Embryonic facial prominence (tissue), 1 donor: Measurements from ENCODE around the gene ZNF653.

Experiments used
- DNase-seq: peaks from one replicate; pipeline ENCODE4 v3.0.0-alpha.2; 2016; ENCODE audit errors: extremely low spot score

ZNF653 gene

DNA sequence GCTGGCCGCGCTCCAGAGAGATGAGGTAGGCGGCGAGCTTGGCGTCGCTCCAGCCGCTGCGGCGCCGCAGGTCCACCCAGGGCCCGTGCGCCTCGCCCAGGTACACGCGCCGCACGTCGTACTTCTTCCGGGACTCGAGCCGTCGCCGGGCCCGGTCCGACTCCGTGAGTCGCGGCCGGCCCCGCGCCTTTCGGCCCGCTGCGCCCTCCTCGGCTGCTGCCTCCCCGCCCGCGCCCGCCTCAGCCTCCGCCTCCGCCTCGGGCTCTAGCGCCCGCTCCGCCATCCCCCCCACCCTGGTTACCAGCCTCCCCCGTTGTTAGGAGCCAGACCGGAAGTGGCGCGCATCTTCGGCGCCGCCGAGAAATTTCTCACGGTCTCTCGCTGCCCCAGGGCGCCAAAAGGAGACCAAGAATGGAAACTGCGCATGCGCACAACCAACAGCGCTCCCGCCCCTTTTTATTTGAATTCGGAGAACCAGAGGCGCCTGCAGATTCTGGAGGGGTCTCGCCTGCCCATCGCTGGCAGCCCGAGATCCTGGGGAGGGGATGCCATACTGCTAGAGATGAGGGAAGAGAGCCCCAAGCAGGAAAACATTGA, at the start of gene ZNF653:
ZNF653 (minus strand) TSS at position 336 of the 597 bp plus-strand sequence; CDS start at position 283, 53 bp downstream.
- peak; percentile 93 for DNase-seq

- no peak for DNase-seq
Observed at GRCh38 chr19:11555246-11555645, 49.6 kb upstream of the ZNF653 start.

DNA sequence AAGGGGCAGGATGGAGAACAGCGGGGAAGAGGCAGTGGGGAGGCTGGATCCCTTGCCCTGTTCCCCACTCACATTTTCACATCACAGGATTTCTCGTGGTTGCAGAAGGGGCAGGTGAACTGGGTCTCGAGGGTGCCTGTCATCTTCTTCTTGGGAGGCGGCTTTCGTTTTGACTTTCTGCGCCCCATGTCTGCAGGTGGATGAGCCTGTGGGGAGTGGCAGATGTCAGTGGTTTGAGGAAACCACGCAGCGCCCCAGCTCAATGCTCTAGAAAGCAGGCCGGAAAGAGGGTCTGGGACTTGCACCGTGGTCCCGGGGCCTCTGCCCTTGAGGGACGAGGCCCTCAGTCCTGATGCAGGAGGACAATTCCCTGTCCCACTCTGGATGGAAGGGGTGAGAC, 48.5 kb upstream of the ZNF653 start:
- DNase-seq = no peak

- DNase-seq = no peak
Observed at GRCh38 chr19:11552666-11553372, 47.2 kb upstream of the ZNF653 start.

DNA sequence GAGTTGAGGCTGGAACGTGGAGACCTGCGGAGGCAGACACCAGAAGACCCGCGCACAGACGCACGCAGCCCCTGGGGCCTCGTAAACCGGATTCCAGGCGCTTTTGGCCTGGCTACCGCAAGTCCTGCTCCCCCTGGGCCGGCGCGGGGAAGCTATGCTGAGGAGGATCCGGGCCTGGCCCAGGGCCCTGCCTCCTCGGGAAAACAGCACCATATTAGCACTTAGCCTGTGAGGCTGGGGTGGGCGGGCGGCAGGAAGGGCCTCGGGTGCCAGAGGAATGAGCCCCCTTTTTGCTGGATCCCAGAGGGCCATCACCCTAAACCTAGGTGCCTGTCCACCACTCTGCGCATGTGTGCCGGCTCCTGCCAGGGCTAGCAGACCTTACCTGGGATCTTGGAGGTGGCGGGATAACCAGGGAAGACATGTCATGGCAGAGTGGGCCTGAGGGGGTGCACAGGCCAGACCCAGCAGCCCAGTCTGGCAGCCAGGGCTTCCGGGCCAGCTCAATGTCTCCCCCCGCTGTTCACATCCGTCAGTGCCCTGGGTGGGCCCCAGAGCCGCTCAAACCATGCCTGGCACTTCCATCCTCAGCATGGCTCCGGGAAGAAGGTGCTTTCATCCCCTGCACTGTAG, 46.1 kb upstream of the ZNF653 start:
- DNase-seq = no peak

DNA sequence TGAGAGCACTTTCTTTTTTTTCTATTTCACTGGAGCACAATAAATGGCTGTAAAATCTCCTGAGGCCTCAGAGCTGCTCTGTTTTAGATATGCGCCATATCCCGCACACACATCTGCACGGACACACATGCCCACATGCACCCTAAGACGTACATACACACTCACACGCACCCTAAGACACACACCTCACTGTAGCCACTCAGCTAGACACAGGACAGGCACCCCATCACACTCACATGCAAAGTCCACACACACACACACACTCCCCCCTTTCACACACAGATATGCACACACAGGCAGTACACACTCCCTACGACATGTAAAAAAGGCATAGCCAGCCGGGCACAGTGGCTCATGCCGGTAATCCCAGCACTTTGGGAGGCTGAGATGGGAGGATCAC, 44.6 kb upstream of the ZNF653 start:
- no peak for DNase-seq

DNA sequence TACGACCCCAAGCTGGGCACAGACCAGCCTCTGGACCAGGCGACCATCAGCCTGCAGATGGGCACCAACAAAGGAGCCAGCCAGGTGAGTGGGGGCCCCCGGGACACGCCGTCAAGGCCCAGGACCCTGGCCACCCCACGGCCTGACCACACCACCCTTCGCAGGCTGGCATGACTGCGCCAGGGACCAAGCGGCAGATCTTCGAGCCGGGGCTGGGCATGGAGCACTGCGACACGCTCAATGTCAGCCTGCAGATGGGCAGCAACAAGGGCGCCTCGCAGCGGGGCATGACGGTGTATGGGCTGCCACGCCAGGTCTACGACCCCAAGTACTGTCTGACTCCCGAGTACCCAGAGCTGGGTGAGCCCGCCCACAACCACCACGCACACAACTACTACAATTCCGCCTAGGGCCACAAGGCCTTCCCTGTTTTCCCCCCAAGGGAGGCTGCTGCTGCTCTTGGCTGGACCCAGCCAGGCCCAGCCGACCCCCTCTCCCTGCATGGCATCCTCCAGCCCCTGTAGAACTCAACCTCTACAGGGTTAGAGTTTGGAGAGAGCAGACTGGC, 43.8 kb upstream of the ZNF653 start:
- no peak for DNase-seq

- no peak for DNase-seq
Observed at GRCh38 chr19:11547929-11548700, 42.5 kb upstream of the ZNF653 start.

- no peak for DNase-seq
Observed at GRCh38 chr19:11541238-11541637, 35.6 kb upstream of the ZNF653 start.

DNA sequence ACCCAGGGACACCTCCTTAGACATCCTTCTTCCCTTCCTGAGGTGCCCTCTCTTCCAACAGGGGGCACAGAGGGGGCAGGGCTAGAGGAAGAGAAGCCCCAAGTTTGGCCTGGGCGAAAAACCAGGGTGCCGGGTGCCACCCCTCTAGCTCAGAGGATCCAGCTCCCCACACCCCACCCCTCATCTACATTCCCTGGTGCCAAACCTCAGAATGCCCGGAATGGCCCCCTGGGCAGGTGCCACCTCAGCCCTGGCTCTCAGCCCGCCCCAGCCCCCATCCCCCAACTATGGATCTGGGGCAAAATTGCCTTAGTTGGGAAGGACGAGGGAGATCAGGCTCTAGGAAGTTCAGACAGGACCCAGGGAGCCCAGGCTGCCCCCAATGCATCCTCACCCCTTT, 35.0 kb upstream of the ZNF653 start:
- DNase-seq = no peak

DNA sequence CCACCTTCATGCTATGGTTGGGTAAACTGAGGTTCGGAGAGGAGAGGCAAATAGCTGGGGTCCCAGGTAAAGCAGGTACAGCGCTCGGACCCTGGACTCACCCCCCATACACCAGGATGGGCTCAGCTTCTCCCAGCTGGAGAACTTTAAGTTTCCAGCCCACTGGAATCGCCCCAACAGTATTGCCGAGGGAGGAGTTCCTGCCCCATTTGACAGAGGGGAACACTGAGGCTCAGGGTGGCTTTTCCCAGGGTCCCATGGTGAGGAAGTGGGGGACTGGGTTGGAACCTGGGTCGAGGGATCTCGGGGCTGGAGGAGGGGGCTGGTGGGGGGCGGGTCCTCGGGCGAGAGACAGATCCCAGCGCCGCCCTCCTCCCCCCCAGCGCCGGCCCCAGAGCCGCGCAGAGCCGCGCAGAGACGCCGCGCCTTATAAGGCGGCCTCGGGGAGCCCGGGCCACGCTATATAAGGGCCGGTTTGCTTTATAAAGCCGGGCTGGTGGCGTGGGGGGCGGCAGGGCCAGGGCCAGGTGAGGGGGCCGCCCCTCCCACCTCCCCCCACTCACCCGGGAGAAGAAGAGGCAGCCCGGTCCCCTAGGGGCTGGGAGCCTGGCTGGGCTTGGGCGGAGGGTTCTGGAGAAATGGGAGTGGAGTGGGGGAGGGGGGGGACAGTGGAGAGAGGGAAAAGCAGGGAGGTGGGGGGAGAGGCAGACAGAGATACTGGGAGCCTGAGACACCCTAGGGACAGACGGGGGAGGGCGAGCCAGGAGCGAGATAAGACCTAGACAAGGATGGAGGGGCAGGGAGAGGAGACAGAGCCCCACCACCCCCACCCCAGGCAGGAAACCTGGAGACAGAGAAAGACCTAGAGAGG, 34.1 kb upstream of the ZNF653 start:
- DNase-seq = no peak

DNA sequence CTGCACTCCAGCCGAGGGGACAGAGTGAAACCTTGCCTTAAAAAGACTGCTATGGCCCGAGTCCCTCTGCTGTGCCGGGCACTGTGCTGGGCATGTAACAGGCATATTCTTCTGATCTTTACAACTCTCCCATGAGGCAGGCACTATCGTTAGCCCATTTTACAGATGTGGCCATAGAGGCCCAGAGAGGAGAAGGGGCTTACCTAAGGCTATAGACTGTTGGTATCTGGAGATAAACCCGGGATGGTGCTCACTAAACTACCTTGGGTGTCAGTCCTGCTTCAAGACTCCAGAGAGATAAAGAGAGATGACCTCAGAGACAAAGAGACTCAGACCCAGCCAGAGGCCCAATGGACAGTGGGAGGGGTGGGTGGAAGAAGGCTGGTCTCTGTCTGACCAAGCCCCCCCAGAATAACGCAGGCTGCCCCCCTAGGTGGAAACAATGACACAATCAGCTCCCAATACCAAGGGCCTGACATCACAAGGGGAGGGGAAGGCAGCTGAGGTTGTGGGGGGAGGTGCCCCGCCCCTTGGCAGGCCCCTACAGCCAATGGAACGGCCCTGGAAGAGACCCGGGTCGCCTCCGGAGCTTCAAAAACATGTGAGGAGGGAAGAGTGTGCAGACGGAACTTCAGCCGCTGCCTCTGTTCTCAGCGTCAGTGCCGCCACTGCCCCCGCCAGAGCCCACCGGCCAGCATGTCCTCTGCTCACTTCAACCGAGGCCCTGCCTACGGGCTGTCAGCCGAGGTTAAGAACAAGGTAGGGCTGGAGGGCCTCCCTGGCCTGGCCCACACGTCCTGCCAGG, 32.8 kb upstream of the ZNF653 start, which contains the start of gene CNN1:
CNN1 (plus strand) TSS at position 620 of the 805 bp plus-strand sequence; CDS start at position 697, 77 bp downstream.
- DNase-seq = no peak

GRCh38 chr19:11535792-11536595, 30.4 kb upstream of the ZNF653 start:
- DNase-seq = peak; percentile 17

DNA sequence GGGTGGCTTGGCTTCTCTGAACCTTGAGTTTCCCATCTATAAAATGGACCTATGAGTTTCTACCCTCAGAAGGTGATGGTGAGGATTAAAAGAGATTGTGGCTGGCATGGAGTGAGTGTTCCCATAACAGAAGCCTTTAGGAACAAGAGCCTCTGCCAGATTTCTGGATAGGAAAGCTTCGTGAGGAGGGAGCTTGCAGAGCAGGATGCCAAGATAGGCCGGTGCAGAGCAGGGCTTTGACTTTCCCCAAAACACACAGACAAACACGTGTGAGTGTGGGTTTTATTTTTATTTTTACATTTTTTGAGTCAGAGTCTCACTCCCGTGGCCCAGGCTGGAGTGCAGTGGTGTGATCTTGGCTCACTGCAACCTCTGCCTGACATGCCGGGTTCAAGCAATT, 29.3 kb upstream of the ZNF653 start:
- no peak for DNase-seq

DNA sequence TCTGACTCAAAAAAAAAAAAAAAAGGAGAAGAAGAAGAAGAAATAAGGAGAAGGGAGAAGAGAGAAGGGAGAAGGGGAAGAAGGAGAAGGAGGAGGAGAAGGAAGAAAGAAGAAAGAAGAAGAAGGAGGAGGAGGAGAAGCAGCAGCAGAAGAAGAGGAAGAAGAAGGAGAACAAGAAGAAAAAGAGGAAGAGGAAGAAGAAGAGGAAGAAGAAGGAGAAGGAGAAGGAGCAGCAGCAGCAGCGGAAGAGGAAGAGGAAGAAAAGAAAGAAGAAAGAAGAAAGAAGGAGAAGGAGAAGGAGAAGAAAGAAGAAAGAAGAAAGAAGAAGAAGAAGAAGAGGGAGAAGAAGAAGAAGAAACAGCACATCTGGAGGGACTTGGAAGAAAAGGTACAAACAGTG, 28.9 kb upstream of the ZNF653 start:
- no peak for DNase-seq

GRCh38 chr19:11530432-11530831, 24.8 kb upstream of the ZNF653 start:
- DNase-seq = no peak

GRCh38 chr19:11528551-11529341, 23.1 kb upstream of the ZNF653 start, which contains the start of gene ECSIT:
Gene ECSIT (minus strand): TSS chr19:11529134. CDS start chr19:11519170, 9,964 bp downstream.
- peak; percentile 91 for DNase-seq

- no peak for DNase-seq
Observed at GRCh38 chr19:11519138-11519537, 13.5 kb upstream of the ZNF653 start.
